GM19099 (cell line): ENCODE results near the gene SLC35E3.

Experiments
- POLR2A ChIP-seq: IDR thresholded peaks from 3 replicates; pipeline ENCODE4 v1.6.1; 2011; ENCODE audit warnings: low read depth; ENCODE audit not compliant: insufficient read length; ENCODE audit errors: extremely low read depth

Gene SLC35E3

DNA sequence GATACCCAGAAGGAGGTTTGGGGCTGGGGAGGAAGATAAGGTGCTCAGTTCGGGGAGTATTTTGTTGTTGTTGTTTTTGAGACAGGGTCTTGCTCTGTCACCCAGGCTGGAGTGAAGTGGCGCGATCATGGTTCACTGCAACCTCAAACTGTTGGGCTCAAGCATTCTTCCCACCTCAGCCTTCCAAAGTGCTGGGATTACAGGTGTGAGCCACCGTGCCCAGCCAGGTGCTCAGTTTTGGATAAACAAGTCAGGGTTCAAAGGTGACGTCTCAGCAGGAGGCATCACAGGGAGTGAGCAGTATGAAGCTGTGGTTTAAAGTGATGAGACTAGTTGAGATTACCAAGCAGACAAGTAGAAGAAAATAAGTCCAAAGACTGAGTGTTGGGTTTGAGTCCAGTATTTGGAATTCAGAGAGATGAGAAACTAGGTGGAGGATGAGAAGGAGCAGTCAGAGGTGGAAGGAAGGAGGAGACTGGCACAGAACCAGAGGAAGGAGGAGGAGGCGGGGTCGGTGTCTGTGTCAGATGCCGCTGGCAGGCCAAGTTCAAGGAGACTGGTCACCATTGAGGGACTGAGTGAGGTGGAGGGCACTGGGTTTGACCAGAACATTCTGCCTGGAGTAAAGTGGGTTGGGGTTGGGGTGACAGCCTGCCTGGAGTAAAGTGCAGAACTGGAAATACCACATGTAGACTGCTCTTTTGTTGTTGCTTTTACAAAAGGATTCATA, 16.1 kb downstream of the SLC35E3 start:
- TF ChIP-seq POLR2A: no peak

DNA sequence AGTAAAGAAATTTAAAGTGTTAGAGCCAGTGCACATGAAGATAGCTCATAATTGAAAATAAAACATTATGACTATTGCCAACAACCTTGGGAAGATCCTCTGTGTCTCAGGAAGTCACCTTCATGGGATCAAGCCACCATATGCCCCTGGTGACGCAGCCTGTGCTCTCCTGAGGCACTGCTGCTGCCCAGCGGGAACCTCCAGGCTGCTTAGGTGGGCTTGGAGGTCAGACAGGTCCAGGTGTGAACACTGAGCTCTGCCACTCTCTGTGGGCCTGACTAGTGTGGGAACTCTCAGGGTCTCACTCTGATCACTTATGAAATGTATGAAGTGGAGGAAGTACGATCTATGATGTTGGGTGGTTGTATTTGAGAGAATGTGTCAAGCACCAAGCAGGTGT, 16.7 kb downstream of the SLC35E3 start:
- TF ChIP-seq POLR2A: no peak

DNA sequence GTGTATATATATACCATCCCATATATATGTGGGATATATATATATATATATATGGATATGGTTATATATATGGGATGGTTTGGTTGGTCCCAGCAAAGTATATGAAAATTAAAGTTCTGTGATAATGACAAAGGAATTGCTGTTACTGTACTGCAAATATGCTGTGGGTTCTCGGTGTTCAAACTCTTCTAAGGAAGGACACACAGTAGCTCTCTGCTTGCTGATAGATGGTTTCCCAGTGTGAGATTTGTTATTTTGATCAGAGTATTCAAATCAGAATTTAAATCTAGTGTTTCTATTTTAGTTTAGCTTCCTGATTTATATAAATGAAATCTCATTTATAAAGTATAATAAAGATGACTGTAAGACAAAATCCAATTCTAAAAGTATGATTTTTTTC, 19.7 kb downstream of the SLC35E3 start:
- TF ChIP-seq POLR2A: no peak

DNA sequence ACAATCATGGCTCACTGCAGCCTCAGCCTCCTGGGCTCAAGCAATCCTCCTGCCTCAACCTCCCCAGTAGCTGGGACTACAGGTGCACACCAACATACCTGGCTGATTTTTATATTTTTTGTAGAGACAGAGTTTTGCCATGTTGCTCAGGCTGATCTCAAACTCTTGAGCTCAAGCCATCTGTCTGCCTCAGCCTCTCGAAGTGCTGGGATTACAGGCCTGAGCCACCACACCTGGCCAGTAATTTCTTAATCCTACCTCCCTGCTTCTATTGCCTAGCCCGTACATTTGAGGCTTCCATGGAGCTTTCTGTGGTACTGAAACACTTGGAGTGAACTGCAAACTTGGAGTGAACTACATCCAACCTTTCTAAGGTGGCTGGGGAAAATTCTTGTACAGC, 20.7 kb downstream of the SLC35E3 start:
- TF ChIP-seq POLR2A: no peak

DNA sequence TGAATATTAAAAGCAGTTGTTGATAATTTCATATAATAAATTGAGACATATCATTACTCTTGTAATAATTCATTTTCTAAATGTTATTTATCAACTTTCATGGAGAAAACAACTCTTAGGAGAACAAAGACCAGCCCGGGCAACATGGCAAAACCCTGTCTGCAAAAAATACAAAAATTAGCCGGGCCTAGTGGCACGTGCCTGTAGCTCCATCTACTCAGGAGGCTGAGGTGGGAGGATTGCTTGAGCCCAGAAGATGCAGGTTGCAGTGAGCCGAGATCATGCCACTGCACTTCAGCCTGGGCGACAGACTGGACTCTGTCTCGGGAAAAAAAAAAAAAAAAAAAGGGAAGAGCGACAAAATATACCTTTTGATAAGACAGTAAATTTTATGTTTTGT, 21.2 kb downstream of the SLC35E3 start:
- no peak for TF ChIP-seq POLR2A

DNA sequence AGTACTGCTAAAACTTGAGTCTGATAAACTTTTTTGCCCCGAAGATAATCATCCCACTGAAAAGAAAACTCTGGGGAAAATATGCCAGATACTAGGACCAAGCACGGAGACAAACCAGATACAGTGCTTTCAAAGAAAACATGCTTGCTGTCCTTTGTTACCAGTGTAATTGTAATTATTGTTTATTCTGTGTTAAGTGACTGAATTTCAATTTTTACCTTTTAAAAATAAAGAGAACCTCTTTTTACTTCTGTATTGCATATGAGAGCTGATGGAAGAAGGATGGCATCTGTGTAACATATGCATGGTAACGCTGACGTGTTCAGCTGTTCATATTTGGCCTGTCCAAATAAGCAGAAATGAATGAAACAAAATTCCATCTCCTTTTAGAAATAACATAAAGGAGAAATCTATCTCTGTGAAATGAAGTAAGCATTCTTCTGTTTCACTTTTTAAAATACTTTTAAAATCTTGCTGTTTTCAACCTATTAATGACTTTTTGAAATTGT, 22.5 kb downstream of the SLC35E3 start:
- TF ChIP-seq POLR2A: no peak

DNA sequence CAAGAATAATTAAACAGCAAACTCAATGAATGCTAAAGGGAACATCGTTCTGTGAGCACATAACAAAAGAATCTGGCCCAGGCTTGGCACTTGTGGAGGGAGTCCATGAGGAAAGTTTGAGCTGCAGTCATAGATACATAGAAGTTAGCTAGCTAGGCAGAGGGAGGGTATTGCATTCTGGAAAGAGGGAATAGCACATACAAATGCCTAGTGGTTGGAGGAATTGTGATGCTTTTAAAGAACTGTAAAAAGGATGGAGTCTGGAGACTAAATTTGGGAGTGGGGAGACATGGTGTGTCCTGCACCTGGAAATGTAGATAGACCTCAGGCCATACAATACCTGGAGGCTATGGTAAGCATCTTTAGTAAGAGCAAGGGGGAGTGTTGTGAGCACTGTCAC, 24.0 kb downstream of the SLC35E3 start:
- no peak for TF ChIP-seq POLR2A

- TF ChIP-seq POLR2A: no peak
These were observed 25.4 kb downstream of the SLC35E3 start for GRCh38 chr12:68771223-68771925.

DNA sequence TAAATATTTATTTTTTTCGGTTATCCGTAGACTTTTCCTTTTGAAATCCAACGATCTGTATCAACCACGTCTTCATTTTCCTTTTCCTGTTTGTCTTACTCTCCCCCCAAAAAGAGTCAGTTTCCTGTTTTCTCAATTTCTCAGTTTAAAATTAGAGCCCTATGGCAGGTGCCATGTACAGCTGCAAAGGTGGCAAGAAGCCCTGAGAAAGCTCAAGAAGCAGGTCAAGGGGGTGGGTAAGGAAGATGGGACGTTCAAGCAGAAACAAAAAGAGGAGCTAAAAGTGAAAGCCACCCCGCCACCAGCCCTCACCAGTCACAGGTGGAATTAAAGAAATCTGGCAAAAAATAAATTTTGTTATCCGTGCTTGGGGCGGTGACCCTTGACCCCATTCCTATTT, 26.7 kb downstream of the SLC35E3 start:
- TF ChIP-seq POLR2A: no peak

DNA sequence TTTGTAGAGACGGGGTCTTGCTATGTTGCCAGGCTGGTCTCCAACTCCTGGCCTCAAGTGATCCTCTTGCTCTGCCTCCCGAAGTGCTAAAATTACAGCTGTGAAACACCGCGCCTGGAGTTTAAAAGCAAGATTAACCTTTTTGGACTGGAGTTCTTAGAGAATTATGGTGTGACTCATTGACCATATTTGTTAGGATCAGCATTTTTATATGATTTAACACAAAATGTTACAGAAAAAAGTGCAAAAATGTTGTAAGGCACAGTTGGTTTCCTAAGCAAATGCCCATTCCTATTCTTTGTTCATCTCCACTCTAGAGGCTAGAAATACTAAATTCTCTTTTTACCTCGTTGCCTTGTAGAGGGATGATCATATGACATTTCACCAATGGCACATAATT, 27.6 kb downstream of the SLC35E3 start:
- TF ChIP-seq POLR2A: no peak

DNA sequence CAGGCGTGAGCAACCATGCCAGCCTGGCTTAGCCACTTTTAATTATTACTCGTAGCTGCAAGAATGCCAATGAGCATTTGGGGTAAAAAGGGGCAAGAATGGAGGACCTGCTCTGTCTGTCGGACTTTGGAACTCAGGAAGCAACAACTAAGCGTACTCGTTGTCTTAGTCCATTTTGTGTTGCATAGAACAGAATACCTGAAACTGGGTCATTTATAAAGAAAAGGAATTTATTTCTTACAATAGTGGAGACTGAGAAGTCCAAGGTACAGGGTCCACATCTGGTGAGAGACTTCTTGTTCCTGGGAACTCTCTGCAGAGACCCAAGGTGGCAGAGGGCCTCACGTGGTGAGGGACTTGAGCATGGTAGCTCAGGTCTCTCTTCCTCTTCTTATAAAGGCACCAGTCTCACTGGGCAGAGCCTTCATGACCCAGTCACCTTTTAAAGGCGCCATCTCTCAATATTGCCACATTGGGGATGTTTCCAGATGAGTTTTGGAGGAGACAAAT, 29.2 kb downstream of the SLC35E3 start:
- no peak for TF ChIP-seq POLR2A

GRCh38 chr12:68776976-68777610, 31.1 kb downstream of the SLC35E3 start:
- no peak for TF ChIP-seq POLR2A

DNA sequence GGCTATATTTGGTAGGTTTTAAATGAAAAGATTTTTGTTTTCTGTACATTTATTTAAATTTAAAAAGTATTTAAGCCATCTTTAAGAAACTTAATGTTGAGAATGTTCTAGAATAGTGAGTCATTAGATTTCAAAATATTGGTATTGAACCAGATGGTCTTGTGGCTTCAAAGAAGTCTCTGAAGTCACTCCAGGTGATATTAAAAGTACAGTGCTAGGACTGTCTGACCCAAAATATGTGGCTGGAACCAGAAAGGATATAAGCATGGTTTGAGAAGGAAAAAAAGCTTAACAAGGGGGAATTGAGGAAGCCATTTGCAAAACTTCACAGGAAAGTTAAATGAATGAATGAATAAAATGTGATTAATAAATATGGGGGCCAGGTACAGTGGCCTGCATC, 33.3 kb downstream of the SLC35E3 start:
- no peak for TF ChIP-seq POLR2A

DNA sequence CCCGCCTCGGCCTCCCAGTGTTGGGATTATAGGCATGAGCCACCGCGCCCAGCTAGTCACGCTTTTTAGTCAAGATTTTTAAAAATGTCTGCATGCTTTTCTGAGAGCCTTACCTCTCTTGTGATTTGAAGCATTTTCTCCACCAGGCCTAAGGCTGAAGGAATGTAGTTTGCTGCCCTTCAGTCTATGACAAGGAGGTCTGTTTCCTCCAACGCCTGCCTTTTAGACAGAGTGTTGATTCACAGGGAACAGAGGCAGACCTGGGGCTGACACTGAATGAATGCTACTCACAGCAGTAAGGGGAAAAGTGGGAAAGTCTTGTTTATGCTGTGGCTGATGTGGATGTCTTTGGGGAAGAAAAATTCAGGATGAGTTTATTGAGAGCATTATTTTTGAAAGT, 34.8 kb downstream of the SLC35E3 start:
- TF ChIP-seq POLR2A: no peak

- TF ChIP-seq POLR2A: no peak
These were observed 35.8 kb downstream of the SLC35E3 start for GRCh38 chr12:68781728-68782127.

GRCh38 chr12:68784015-68784414, 38.0 kb downstream of the SLC35E3 start:
- no peak for TF ChIP-seq POLR2A
